ENCODE measurements around the gene SIRT3.
"Not testable (repeated sequence)": the region's sequence is repeated elsewhere in the genome, so short reads cannot be mapped to it uniquely, and the experiment has no call there.

The SIRT3 gene

GRCh38 chr11:200224-201003 lies 35.7 kb downstream of the SIRT3 start:
- peak; percentile 14 for DNase-seq

- DNase-seq = peak; percentile 19
These were observed 36.4 kb downstream of the SIRT3 start for GRCh38 chr11:199782-200181.

- peak; percentile 19 for DNase-seq
These were observed 37.0 kb downstream of the SIRT3 start for GRCh38 chr11:199004-199581.

GRCh38 chr11:198236-198806 lies 37.8 kb downstream of the SIRT3 start:
- peak; percentile 18 for DNase-seq

- DNase-seq = peak; percentile 16
These were observed 38.4 kb downstream of the SIRT3 start for GRCh38 chr11:197741-198235.

- peak; percentile 21 for DNase-seq
These were observed 39.1 kb downstream of the SIRT3 start for GRCh38 chr11:196786-197731.

GRCh38 chr11:193481-193880 lies 42.7 kb downstream of the SIRT3 start:
- peak; percentile 21 for DNase-seq

GRCh38 chr11:192674-193128 lies 43.4 kb downstream of the SIRT3 start, which contains the start of gene SCGB1C1:
Gene SCGB1C1 (plus strand): TSS chr11:193078. CDS start chr11:193100, 22 bp downstream.
- DNase-seq = peak; percentile 6

- peak; percentile 11 for DNase-seq
These were observed 44.4 kb downstream of the SIRT3 start for GRCh38 chr11:191490-192478.

- not testable (repeated sequence) for DNase-seq
These were observed 45.6 kb downstream of the SIRT3 start for GRCh38 chr11:190546-190945.

- not testable (repeated sequence) for DNase-seq
These were observed 46.3 kb downstream of the SIRT3 start for GRCh38 chr11:189843-190311.

GRCh38 chr11:189200-189783 lies 46.9 kb downstream of the SIRT3 start:
- DNase-seq = peak; percentile 15

GRCh38 chr11:180242-180641 lies 55.9 kb downstream of the SIRT3 start:
- DNase-seq = not testable (repeated sequence)

Data from femur (tissue), 1 donor.